ENCODE measurements around the gene PI16. TPM values are rescaled to one million over a fixed set of nuclear protein-coding genes. Genes with fewer than 3 reads are reported as not detected.
A peak's percentile ranks its signal among the peaks of the same experiment; 100 is the strongest.

PI16 gene
- total RNA-seq, 1 donor from 2014 or later, result 33.5 TPM

DNA sequence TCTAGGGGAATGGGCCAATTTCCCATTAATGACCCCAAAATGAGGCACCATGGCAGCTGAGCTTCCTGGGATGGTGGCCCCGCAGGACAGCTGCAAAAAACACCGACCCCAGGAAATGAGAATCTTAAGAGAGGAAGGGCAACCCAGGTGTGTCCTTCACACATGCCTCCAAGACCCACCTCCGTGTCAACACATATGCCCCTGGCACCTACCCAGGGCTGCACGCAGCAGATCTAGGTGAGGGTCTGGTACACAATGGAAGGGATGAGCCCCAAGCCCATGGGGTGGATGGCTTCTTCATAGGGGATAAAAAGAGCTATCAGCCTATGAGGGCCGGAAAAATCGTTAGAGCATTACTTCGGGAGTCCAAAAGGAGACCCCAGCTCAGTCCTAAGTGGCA, 22.0 kb downstream of the PI16 start:
- Histone ChIP-seq H3K27me3 (no peaks in the 10 kb centered on the region), H3K4me3 (no peak overlapping the region), H3K4me1 (peaks cover 0 to 12% of the 10 kb centered on the region in 2 donors), H3K36me3 (peaks cover 68 to 81% of the 10 kb centered on the region in 2 donors), H3K9me3 (no peaks in the 10 kb centered on the region), H3K27ac (no peak overlapping the region)
- TF ChIP-seq, protein P1, sequence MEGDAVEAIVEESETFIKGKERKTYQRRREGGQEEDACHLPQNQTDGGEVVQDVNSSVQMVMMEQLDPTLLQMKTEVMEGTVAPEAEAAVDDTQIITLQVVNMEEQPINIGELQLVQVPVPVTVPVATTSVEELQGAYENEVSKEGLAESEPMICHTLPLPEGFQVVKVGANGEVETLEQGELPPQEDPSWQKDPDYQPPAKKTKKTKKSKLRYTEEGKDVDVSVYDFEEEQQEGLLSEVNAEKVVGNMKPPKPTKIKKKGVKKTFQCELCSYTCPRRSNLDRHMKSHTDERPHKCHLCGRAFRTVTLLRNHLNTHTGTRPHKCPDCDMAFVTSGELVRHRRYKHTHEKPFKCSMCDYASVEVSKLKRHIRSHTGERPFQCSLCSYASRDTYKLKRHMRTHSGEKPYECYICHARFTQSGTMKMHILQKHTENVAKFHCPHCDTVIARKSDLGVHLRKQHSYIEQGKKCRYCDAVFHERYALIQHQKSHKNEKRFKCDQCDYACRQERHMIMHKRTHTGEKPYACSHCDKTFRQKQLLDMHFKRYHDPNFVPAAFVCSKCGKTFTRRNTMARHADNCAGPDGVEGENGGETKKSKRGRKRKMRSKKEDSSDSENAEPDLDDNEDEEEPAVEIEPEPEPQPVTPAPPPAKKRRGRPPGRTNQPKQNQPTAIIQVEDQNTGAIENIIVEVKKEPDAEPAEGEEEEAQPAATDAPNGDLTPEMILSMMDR (IDR thresholded peaks at IDR 0.05), result no peak
- intact Hi-C loops (cut with DNase I), result loop anchor here (5.0 kb wide), 2 partner anchors 41 to 209 kb away; no protein-coding TSS in a partner anchor
- no peak for DNase-seq (ENCODE audit: low spot score in 2 of 2)

DNA sequence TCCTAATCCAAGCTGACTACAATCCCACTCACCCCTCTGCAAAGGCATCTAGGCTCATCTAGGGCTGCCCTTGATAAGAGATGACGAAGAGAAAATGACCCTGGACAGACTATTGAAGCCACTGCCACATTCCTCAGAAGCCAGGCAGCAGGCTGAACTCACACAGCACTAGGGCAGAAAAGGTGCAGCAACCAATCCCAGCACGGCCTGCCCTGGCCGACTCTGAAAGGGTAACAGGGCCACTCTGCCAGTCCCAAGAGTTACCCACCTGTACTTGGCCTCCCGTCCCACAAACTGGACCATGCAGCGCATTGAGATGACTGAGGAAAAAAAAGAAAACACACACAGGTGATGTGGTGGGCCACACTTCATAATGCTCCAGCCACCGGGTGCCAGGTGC, 22.4 kb downstream of the PI16 start:
- no peak overlapping the region for H3K27ac ChIP-seq
- H3K27me3 ChIP-seq, result no peaks in the 10 kb centered on the region
- DNase-seq (ENCODE audit: low spot score in 2 of 2), result no peak
- no peaks in the 10 kb centered on the region for H3K9me3 ChIP-seq
- no peak overlapping the region for H3K4me3 ChIP-seq
- peaks cover 64 to 77% of the 10 kb centered on the region in 2 donors for H3K36me3 ChIP-seq
- intact Hi-C loops (cut with DNase I), result loop anchor here (5.0 kb wide), 2 partner anchors 40 to 210 kb away; no protein-coding TSS in a partner anchor
- H3K4me1 ChIP-seq, result peaks cover 0 to 13% of the 10 kb centered on the region in 2 donors
- TF ChIP-seq, protein P1 (IDR thresholded peaks at IDR 0.05), result no peak

DNA sequence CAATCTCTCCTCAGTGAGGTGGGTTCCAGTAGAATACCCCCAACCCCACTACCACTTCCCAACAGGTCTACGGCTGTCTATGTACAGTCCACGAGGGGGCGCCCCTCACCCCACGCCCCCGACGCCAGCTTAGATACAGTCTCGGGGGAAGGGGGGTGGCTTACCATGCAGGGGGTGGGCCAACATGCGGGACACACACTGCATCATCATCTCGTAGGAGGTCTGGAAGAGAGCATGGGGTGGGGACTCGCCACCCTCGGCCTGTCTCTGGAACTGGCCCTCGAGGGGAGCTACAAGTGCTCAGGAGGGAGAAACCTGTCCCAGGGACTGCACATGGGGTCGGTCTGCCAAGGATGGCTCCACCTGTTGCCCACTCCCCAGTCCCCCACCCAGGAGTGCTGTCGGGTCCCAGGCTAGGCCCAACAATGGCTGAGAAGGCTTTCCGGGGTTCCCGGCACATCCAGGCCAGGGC, 23.0 kb downstream of the PI16 start:
- Histone ChIP-seq H3K9me3 (no peaks in the 10 kb centered on the region), H3K4me1 (peaks cover 0 to 13% of the 10 kb centered on the region in 2 donors), H3K36me3 (peaks cover 58 to 71% of the 10 kb centered on the region in 2 donors), H3K27me3 (no peaks in the 10 kb centered on the region), H3K27ac (no peak overlapping the region), H3K4me3 (no peak overlapping the region)
- no peak for DNase-seq (ENCODE audit: low spot score in 2 of 2)
- TF ChIP-seq, protein P1 (IDR thresholded peaks at IDR 0.05), result peak in 2 of 3 experiments; percentile 22 to 44
- intact Hi-C loops (cut with DNase I), result loop anchor here (5.0 kb wide), 2 partner anchors 40 to 210 kb away; no protein-coding TSS in a partner anchor

DNA sequence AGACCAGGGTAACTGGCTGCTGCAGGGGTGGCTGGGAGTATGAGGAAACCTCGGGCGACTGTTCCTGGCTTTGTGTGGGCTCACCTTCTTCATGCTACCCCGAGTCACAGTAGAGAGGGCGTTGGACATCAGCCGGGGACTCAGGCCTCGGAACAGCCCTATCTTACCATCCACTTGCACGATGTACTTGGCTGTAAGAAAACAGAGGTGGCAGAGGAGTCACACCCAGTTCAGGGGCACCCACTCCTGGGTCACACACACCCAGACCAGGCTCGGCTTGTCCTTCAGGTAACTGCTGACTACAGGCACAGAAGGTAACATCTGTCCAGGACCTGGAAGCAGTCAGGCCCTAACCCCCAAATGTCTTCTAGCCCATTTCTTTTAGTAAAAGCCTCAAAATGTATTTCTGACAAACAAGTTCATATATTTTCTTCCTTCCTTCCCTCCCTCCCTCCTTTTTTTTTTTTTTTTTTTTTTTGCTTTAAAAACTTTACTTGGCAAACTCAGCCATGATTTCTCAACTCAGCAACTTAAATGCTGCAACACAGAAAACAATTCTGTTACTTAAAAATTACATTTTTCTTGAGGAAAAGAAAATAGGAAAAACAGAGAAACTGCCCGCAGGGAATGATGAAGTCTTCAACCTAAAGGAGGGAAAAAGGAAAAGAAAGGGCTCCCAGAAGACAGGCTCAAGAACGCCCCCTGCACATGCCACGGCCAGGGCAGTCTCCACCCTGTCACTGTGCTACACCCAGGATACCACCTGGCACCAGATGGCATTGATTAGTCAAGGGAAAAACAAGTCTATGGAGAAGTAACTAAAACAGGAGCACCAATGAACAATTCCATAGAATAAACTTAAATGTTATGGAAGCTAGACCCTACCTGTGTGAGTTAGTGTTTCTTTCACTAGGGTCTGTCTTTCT, 24.1 kb downstream of the PI16 start:
- Histone ChIP-seq H3K9me3 (no peaks in the 10 kb centered on the region), H3K4me1 (peaks cover 2 to 23% of the 10 kb centered on the region in 2 donors), H3K27me3 (no peaks in the 10 kb centered on the region), H3K27ac (no peak overlapping the region), H3K4me3 (no peak overlapping the region), H3K36me3 (peaks cover 46 to 59% of the 10 kb centered on the region in 2 donors)
- no peak for DNase-seq (ENCODE audit: low spot score in 2 of 2)
- intact Hi-C loops (cut with DNase I), result loop anchor here (5.0 kb wide), 2 partner anchors 39 to 211 kb away; no protein-coding TSS in a partner anchor
- TF ChIP-seq, protein P1 (IDR thresholded peaks at IDR 0.05), result no peak

DNA sequence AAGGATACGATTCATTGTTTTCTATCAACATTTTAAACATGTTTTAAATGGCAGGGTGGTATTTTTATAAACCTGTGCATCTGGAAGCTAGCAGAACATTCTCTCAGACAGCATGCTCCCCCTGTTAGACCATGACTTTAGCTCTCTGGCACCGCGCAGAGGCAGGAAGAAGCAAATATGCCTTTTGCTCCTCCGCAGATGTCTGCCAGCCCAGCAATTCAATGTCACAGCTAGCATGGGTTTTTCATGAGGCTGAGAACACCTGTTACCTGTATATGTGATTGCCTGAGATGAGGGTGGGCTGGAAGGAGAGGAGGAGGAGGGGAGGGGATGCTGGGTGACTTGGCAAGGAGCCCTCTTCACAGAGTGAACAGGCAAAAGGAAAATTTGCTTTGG, 24.8 kb downstream of the PI16 start:
- Histone ChIP-seq H3K4me1 (peaks cover 6 to 29% of the 10 kb centered on the region in 2 donors), H3K9me3 (no peaks in the 10 kb centered on the region), H3K36me3 (peaks cover 41 to 53% of the 10 kb centered on the region in 2 donors), H3K4me3 (no peak overlapping the region), H3K27ac (no peak overlapping the region), H3K27me3 (no peaks in the 10 kb centered on the region)
- TF ChIP-seq, protein P1 (IDR thresholded peaks at IDR 0.05), result peak; percentile 25 to 63 (median 51)
- no peak for DNase-seq (ENCODE audit: low spot score in 2 of 2)
- intact Hi-C loops (cut with DNase I), result loop anchor here (5.0 kb wide), 2 partner anchors 38 to 212 kb away; no protein-coding TSS in a partner anchor

Measured in ascending aorta (tissue), 2 donors.